Uterus (tissue), 4 donors: ENCODE measurements around the gene BCAS3. TPM values are rescaled to one million over a fixed set of nuclear protein-coding genes. Genes with fewer than 3 reads are reported as not detected.
A peak's percentile ranks its signal among the peaks of the same experiment; 100 is the strongest.

Experiments
- DNase-seq, 2 donors: peaks; one replicate each; pipeline ENCODE4 v3.0.0-alpha.2; 2019 to 2020
- H3K27ac ChIP-seq, 2 donors: fragments of 200-600 bp; sonication (generic); 1 replicate in 1 of 2; 2 replicates in 1 of 2; pipeline ENCODE4 v1.5.1; 2016 to 2018
- H3K27me3 ChIP-seq, 2 donors: fragments of 200-600 bp; sonication (generic); one replicate each; pipeline ENCODE4 v1.5.1; 2018 to 2019; ENCODE audit warnings: control low read depth in 1 of 2
- H3K36me3 ChIP-seq, 2 donors: fragments of 200-600 bp; sonication (generic); one replicate each; pipeline ENCODE4 v1.5.1; 2019; ENCODE audit warnings: control low read depth in 1 of 2
- H3K4me1 ChIP-seq, 2 donors: fragments of 200-600 bp; sonication (generic); one replicate each; pipeline ENCODE4 v1.5.1; 2018 to 2019; ENCODE audit warnings: control low read depth in 1 of 2
- H3K4me3 ChIP-seq, 2 donors: fragments of 200-600 bp; sonication (generic); 1 replicate in 1 of 2; 2 replicates in 1 of 2; pipeline ENCODE4 v1.5.1; 2018 to 2019; ENCODE audit warnings: mild to moderate bottlenecking in 1 of 2
- H3K9me3 ChIP-seq, 2 donors: fragments of 200-600 bp; sonication (generic); one replicate each; pipeline ENCODE4 v1.5.1; 2019; ENCODE audit warnings: control low read depth in 1 of 2
- CTCF ChIP-seq, 4 experiments: fragments of 200-600 bp in 2 of 4; fragments of 450-650 bp in 2 of 4; sonication (generic) in 2 of 4; IDR thresholded peaks; one replicate each; pipeline ENCODE4 v1.5.1; 2016 to 2019; ENCODE audit warnings: antibody characterized with exemption in 4 of 4, mild to moderate bottlenecking in 2 of 4, moderate library complexity in 1 of 4
- POLR2A ChIP-seq, 2 donors: fragments of 450-650 bp; IDR thresholded peaks; one replicate each; pipeline ENCODE4 v1.6.1; 2016; ENCODE audit warnings: antibody characterized with exemption in 2 of 2, mild to moderate bottlenecking in 1 of 2, moderate library complexity in 1 of 2
- intact Hi-C: fragments of 100-400 bp; cut with DNase I; formaldehyde crosslinking; loops from one replicate; pipeline ENCODE4 v1.15.1; 2023; ENCODE audit warnings: low total_unique reads
- total RNA-seq, 4 donors: library from RNA; depleted of rRNA in 3 of 4; stranded (reverse); fragments of >200 nt in 3 of 4; gene quantifications; one replicate each; pipeline versions ENCODE4 v1.1.0 to v1.2.4, GENCODE V29; 2014 to 2023
- donor health status: DM: yes; HTN: yes; CAD: no.

Gene BCAS3
- total RNA-seq, 4 donors from 2014 or later: 42.6 to 147 (median 83.7) TPM

GRCh38 chr17:61330174-61331150, 652.8 kb downstream of the BCAS3 start:
- Histone ChIP-seq H3K4me1 (no peaks in the 10 kb centered on the region), H3K9me3 (no peaks in the 10 kb centered on the region), H3K27ac (peak overlapping the region; percentile 25 to 39), H3K4me3 (no peak overlapping the region), H3K27me3 (no peaks in the 10 kb centered on the region), H3K36me3 (no peaks in the 10 kb centered on the region)
- intact Hi-C loops: no loop called here
- TF ChIP-seq CTCF (IDR thresholded peaks at IDR 0.05): no peak
- TF ChIP-seq POLR2A (IDR thresholded peaks at IDR 0.05): no peak
- DNase-seq: no peak

- DNase-seq: peak in 1 of 2 donors; percentile 39
- no peaks in the 10 kb centered on the region for H3K27me3 ChIP-seq
- intact Hi-C loops: no loop called here
- TF ChIP-seq CTCF (IDR thresholded peaks at IDR 0.05) (no peak), POLR2A (IDR thresholded peaks at IDR 0.05) (no peak)
- no peaks in the 10 kb centered on the region for H3K9me3 ChIP-seq
- H3K4me3 ChIP-seq: no peak overlapping the region
- H3K36me3 ChIP-seq: no peaks in the 10 kb centered on the region
- peak overlapping the region; percentile 25 to 39 for H3K27ac ChIP-seq
- H3K4me1 ChIP-seq: no peaks in the 10 kb centered on the region
Observed at GRCh38 chr17:61331178-61331577, 653.5 kb downstream of the BCAS3 start.

GRCh38 chr17:61331886-61332285, 654.2 kb downstream of the BCAS3 start:
- H3K9me3 ChIP-seq: no peaks in the 10 kb centered on the region
- TF ChIP-seq POLR2A (IDR thresholded peaks at IDR 0.05) (no peak), CTCF (IDR thresholded peaks at IDR 0.05) (no peak)
- H3K4me1 ChIP-seq: no peaks in the 10 kb centered on the region
- intact Hi-C loops: no loop called here
- H3K27ac ChIP-seq: peak overlapping the region; percentile 16 to 39
- H3K27me3 ChIP-seq: no peaks in the 10 kb centered on the region
- DNase-seq: no peak
- H3K4me3 ChIP-seq: no peak overlapping the region
- H3K36me3 ChIP-seq: no peaks in the 10 kb centered on the region

GRCh38 chr17:61333136-61333535, 655.5 kb downstream of the BCAS3 start:
- TF ChIP-seq CTCF (IDR thresholded peaks at IDR 0.05) (no peak), POLR2A (IDR thresholded peaks at IDR 0.05) (no peak)
- Histone ChIP-seq H3K9me3 (no peaks in the 10 kb centered on the region), H3K27me3 (no peaks in the 10 kb centered on the region), H3K4me3 (no peak overlapping the region), H3K36me3 (no peaks in the 10 kb centered on the region), H3K4me1 (no peaks in the 10 kb centered on the region), H3K27ac (no peak overlapping the region)
- intact Hi-C loops: no loop called here
- no peak for DNase-seq

- intact Hi-C loops: no loop called here
- Histone ChIP-seq H3K4me3 (no peak overlapping the region), H3K9me3 (no peaks in the 10 kb centered on the region), H3K27me3 (no peaks in the 10 kb centered on the region), H3K36me3 (no peaks in the 10 kb centered on the region), H3K27ac (no peak overlapping the region), H3K4me1 (peaks cover 0 to 4% of the 10 kb centered on the region in 2 donors)
- TF ChIP-seq CTCF (IDR thresholded peaks at IDR 0.05) (no peak), POLR2A (IDR thresholded peaks at IDR 0.05) (no peak)
- DNase-seq: no peak
Observed at GRCh38 chr17:61334673-61335072, 657.0 kb downstream of the BCAS3 start.
